ENCODE data around the gene KRTAP5-8. TPM values are rescaled to one million over a fixed set of nuclear protein-coding genes. Genes with fewer than 3 reads are reported as not detected.
"Not testable (repeated sequence)": the region's sequence is repeated elsewhere in the genome, so short reads cannot be mapped to it uniquely, and the experiment has no call there.

KRTAP5-8 gene
- total RNA-seq, 1 experiment from 2014 or later: not detected

- H3K4me3 ChIP-seq (ENCODE audit: low read depth, low read length, poor library complexity, severe bottlenecking): no peak overlapping the region
- ChIA-PET CTCF (no interaction called here), POLR2A (ENCODE audit: low non-redundant PET) (no interaction called here)
- H3K9me3 ChIP-seq (ENCODE audit: low read depth, low read length, poor library complexity, severe bottlenecking): no peaks in the 10 kb centered on the region
- intact Hi-C loops (cut with micrococcal nuclease; ENCODE audit: unreplicated experiment): no loop called here
- no peak for DNase-seq (ENCODE audit: low spot score)
- no TSS peak for BruUV-seq (replicated peaks)
- H3K27ac ChIP-seq (ENCODE audit: low read depth, low read length, poor library complexity, severe bottlenecking): no peak overlapping the region
- no peaks in the 10 kb centered on the region for H3K4me1 ChIP-seq (ENCODE audit: insufficient read depth, low read length, poor library complexity, severe bottlenecking)
- no peaks in the 10 kb centered on the region for H3K27me3 ChIP-seq (replicated peaks; ENCODE audit: insufficient read depth, low read depth, low read length, poor library complexity)
- TF ChIP-seq CTCF (conservative IDR thresholded peaks at IDR 0.05; ENCODE audit: low read depth, low read length) (no peak), EZH2 (IDR thresholded peaks at IDR 0.05; ENCODE audit: borderline replicate concordance, low read depth, low read length, poor library complexity, severe bottlenecking) (no peak)
- H3K36me3 ChIP-seq (ENCODE audit: insufficient read depth, low read length, poor library complexity, severe bottlenecking): no peaks in the 10 kb centered on the region
These were observed 1.2 kb downstream of the KRTAP5-8 start for GRCh38 chr11:71539017-71539416.

- BruUV-seq (replicated peaks); POLR2A ChIA-PET (ENCODE audit: low non-redundant PET); H3K4me3 ChIP-seq (ENCODE audit: low read depth, low read length, poor library complexity, severe bottlenecking); H3K27me3 ChIP-seq (replicated peaks; ENCODE audit: insufficient read depth, low read depth, low read length, poor library complexity); DNase-seq (ENCODE audit: low spot score); H3K9me3 ChIP-seq (ENCODE audit: low read depth, low read length, poor library complexity, severe bottlenecking); CTCF ChIA-PET; H3K4me1 ChIP-seq (ENCODE audit: insufficient read depth, low read length, poor library complexity, severe bottlenecking); intact Hi-C loops (cut with micrococcal nuclease; ENCODE audit: unreplicated experiment); H3K27ac ChIP-seq (ENCODE audit: low read depth, low read length, poor library complexity, severe bottlenecking); H3K36me3 ChIP-seq (ENCODE audit: insufficient read depth, low read length, poor library complexity, severe bottlenecking): not testable (repeated sequence)
These were observed 2.1 kb downstream of the KRTAP5-8 start for GRCh38 chr11:71539971-71540370.

- intact Hi-C loops (cut with micrococcal nuclease; ENCODE audit: unreplicated experiment); CTCF ChIA-PET; POLR2A ChIA-PET (ENCODE audit: low non-redundant PET); BruUV-seq (replicated peaks); H3K27me3 ChIP-seq (replicated peaks; ENCODE audit: insufficient read depth, low read depth, low read length, poor library complexity); H3K4me1 ChIP-seq (ENCODE audit: insufficient read depth, low read length, poor library complexity, severe bottlenecking); H3K27ac ChIP-seq (ENCODE audit: low read depth, low read length, poor library complexity, severe bottlenecking); H3K9me3 ChIP-seq (ENCODE audit: low read depth, low read length, poor library complexity, severe bottlenecking); H3K36me3 ChIP-seq (ENCODE audit: insufficient read depth, low read length, poor library complexity, severe bottlenecking); DNase-seq (ENCODE audit: low spot score); H3K4me3 ChIP-seq (ENCODE audit: low read depth, low read length, poor library complexity, severe bottlenecking): not testable (repeated sequence)
These were observed 2.9 kb downstream of the KRTAP5-8 start for GRCh38 chr11:71540521-71541304.

- ChIA-PET POLR2A (ENCODE audit: low non-redundant PET) (no interaction called here), CTCF (interaction anchor here (0.6 kb wide), 1 partner anchor 260 kb away, joined by 6 read pairs; no protein-coding TSS in a partner anchor)
- H3K4me3 ChIP-seq (ENCODE audit: low read depth, low read length, poor library complexity, severe bottlenecking): no peak overlapping the region
- no peaks in the 10 kb centered on the region for H3K9me3 ChIP-seq (ENCODE audit: low read depth, low read length, poor library complexity, severe bottlenecking)
- H3K36me3 ChIP-seq (ENCODE audit: insufficient read depth, low read length, poor library complexity, severe bottlenecking): no peaks in the 10 kb centered on the region
- DNase-seq (ENCODE audit: low spot score): no peak
- TF ChIP-seq EZH2 (IDR thresholded peaks at IDR 0.05; ENCODE audit: borderline replicate concordance, low read depth, low read length, poor library complexity, severe bottlenecking) (no peak), CTCF (conservative IDR thresholded peaks at IDR 0.05; ENCODE audit: low read depth, low read length) (no peak)
- intact Hi-C loops (cut with micrococcal nuclease; ENCODE audit: unreplicated experiment): no loop called here
- no TSS peak for BruUV-seq (replicated peaks)
- no peaks in the 10 kb centered on the region for H3K4me1 ChIP-seq (ENCODE audit: insufficient read depth, low read length, poor library complexity, severe bottlenecking)
- no peaks in the 10 kb centered on the region for H3K27me3 ChIP-seq (replicated peaks; ENCODE audit: insufficient read depth, low read depth, low read length, poor library complexity)
- no peak overlapping the region for H3K27ac ChIP-seq (ENCODE audit: low read depth, low read length, poor library complexity, severe bottlenecking)
These were observed 4.6 kb downstream of the KRTAP5-8 start for GRCh38 chr11:71542382-71542781.

Measured in A673 (cell line).